GM12878 (cell line): ENCODE measurements around the gene TMEM252. TPM values are rescaled to one million over a fixed set of nuclear protein-coding genes. Genes with fewer than 3 reads are reported as not detected.

Experiments used
- ATAC-seq: fragments of 200-7000 bp; cut with Tn5 transposase; 3 replicates; pipeline ENCODE4 v1.9.1; 2020; ENCODE audit warnings: mild to moderate bottlenecking, moderate library complexity
- BruUV-seq: library from RNA; stranded (reverse); fragments of 400-500 nt; replicated peaks from 2 replicates; lab custom pipeline; 2021; lab: Mats Ljungman, UMichigan
- CTCF ChIA-PET: fragments of 300-600 bp; sonication (Branson Sonifier 250); formaldehyde crosslinking; extraction: SDS; loops from one replicate; lab custom pipeline; 2021; ENCODE audit warnings: inconsistent platforms; lab: Yijun Ruan, JAX
- POLR2A ChIA-PET: fragments of 350-600 bp; formaldehyde crosslinking; extraction: SDS; loops from one replicate; lab custom pipeline; 2021; ENCODE audit warnings: inconsistent platforms; lab: Charles Lee
- RAD21 ChIA-PET: fragments of 300-600 bp; sonication (Branson Sonifier 250); formaldehyde crosslinking; loops from one replicate; lab custom pipeline; 2023; ENCODE audit warnings: antibody characterized with exemption; ENCODE audit not compliant: unreplicated experiment; lab: Charles Lee
- SMC1A ChIA-PET: fragments of 300-600 bp; sonication (Branson Sonifier 250); formaldehyde crosslinking; loops from one replicate; lab custom pipeline; 2023; ENCODE audit not compliant: unreplicated experiment, uncharacterized antibody; lab: Charles Lee
- DNase-seq: peaks from one replicate; pipeline ENCODE4 v3.0.0-alpha.2; 2011; ENCODE audit warnings: low read depth, low spot score
- FAIRE-seq: peaks from 3 replicates; lab custom pipeline; 2011; peaks lifted over from hg19 to GRCh38; lab: Jason Lieb, UNC
- H2AFZ ChIP-seq: 2 replicates; pipeline ENCODE4 v1.6.0; 2011; ENCODE audit warnings: low read depth, low read length, control low read depth; ENCODE audit not compliant: control insufficient read depth
- H3K27ac ChIP-seq: 2 replicates; pipeline ENCODE4 v1.5.1; 2011; ENCODE audit warnings: control low read depth; ENCODE audit not compliant: control insufficient read depth, insufficient read depth
- H3K27me3 ChIP-seq, 2 experiments: replicated peaks in 1 of 2; 2 replicates each; pipeline versions ENCODE4 v1.6.0 to v1.6.1; 2011; ENCODE audit warnings: low read length in 1 of 2; ENCODE audit not compliant: control insufficient read depth in 2 of 2, insufficient read depth in 2 of 2
- H3K36me3 ChIP-seq, 2 experiments: 2 replicates each; pipeline ENCODE4 v1.5.1; 2011; ENCODE audit warnings: low read length in 1 of 2; ENCODE audit not compliant: control insufficient read depth in 2 of 2, insufficient read depth in 2 of 2
- H3K4me1 ChIP-seq: 2 replicates; pipeline ENCODE4 v1.6.1; 2011; ENCODE audit warnings: mild to moderate bottlenecking, low read length, moderate library complexity, mixed read lengths; ENCODE audit not compliant: control insufficient read depth, insufficient read depth
- H3K4me2 ChIP-seq: 2 replicates; pipeline ENCODE4 v1.6.0; 2011; ENCODE audit warnings: control low read depth; ENCODE audit not compliant: control insufficient read depth, insufficient read depth
- H3K4me3 ChIP-seq: fragments of 200-600 bp; sonication (generic); 2 replicates; pipeline ENCODE4 v1.5.1; 2016
- H3K79me2 ChIP-seq: 2 replicates; pipeline ENCODE4 v1.6.0; 2011; ENCODE audit warnings: low read length; ENCODE audit not compliant: control insufficient read depth, insufficient read depth
- H3K9ac ChIP-seq: 2 replicates; pipeline ENCODE4 v1.8.0; 2011; ENCODE audit warnings: low read length, control low read depth, mixed read lengths; ENCODE audit not compliant: control insufficient read depth, insufficient read depth
- H3K9me3 ChIP-seq: replicated peaks from 3 replicates; pipeline ENCODE4 v1.5.1; 2011; ENCODE audit warnings: mild to moderate bottlenecking, low read length; ENCODE audit not compliant: control insufficient read depth, insufficient read depth
- H4K20me1 ChIP-seq: 2 replicates; pipeline ENCODE4 v1.6.0; 2011; ENCODE audit not compliant: control insufficient read depth, insufficient read depth
- BACH1 ChIP-seq: fragments of 450-650 bp; IDR thresholded peaks from 2 replicates; pipeline ENCODE4 v1.6.1; 2017; ENCODE audit warnings: mild to moderate bottlenecking, borderline replicate concordance
- CREB1 ChIP-seq: IDR thresholded peaks from 2 replicates; pipeline ENCODE4 v1.6.1; 2012; ENCODE audit warnings: low read depth, mild to moderate bottlenecking, inconsistent platforms
- EP300 ChIP-seq, 2 experiments: fragments of 150-350 bp in 1 of 2; IDR thresholded peaks; 2 replicates each; pipeline ENCODE4 v1.6.1; 2011 to 2012; ENCODE audit warnings: low read depth in 2 of 2, low read length in 2 of 2, borderline replicate concordance in 1 of 2, improper control_type of control experiment in 1 of 2, inconsistent platforms in 1 of 2; ENCODE audit not compliant: control insufficient read depth in 1 of 2
- ESRRA ChIP-seq: IDR thresholded peaks from 2 replicates; pipeline ENCODE4 v1.6.1; 2012; ENCODE audit warnings: mild to moderate bottlenecking, low read length, improper control_type of control experiment
- ETV6 ChIP-seq, 2 experiments: fragments of 450-650 bp in 1 of 2; IDR thresholded peaks in 1 of 2; conservative IDR thresholded peaks in 1 of 2; 2 replicates each; pipeline ENCODE4 v1.6.1; 2014; ENCODE audit warnings: antibody characterized with exemption in 1 of 2, borderline replicate concordance in 1 of 2, low read depth in 1 of 2, mild to moderate bottlenecking in 1 of 2, moderate library complexity in 1 of 2
- MEF2A ChIP-seq: IDR thresholded peaks from 2 replicates; pipeline ENCODE4 v1.6.1; 2011; ENCODE audit warnings: low read depth, mild to moderate bottlenecking, low read length, moderate library complexity; ENCODE audit not compliant: insufficient read depth
- NFYA ChIP-seq: IDR thresholded peaks from 2 replicates; pipeline ENCODE4 v1.6.1; 2011; ENCODE audit warnings: low read depth, mild to moderate bottlenecking, low read length, improper control_type of control experiment, borderline replicate concordance
- NRF1 ChIP-seq: conservative IDR thresholded peaks from 2 replicates; pipeline ENCODE4 v1.6.1; 2011; ENCODE audit warnings: mild to moderate bottlenecking, low read depth, low read length, improper control_type of control experiment
- REST ChIP-seq: IDR thresholded peaks from 2 replicates; pipeline ENCODE4 v1.6.1; 2012; ENCODE audit warnings: mild to moderate bottlenecking, low read depth, low read length
- SMAD5 ChIP-seq: IDR thresholded peaks from 2 replicates; pipeline ENCODE4 v1.6.1; 2016; ENCODE audit warnings: antibody characterized with exemption, low read depth
- SPI1 ChIP-seq: IDR thresholded peaks from 2 replicates; pipeline ENCODE4 v1.6.1; 2011; ENCODE audit warnings: low read depth, mild to moderate bottlenecking, low read length, moderate library complexity, borderline replicate concordance; ENCODE audit not compliant: insufficient read depth
- SREBF2 ChIP-seq: IDR thresholded peaks from 2 replicates; pipeline ENCODE4 v1.6.1; 2012; ENCODE audit warnings: mild to moderate bottlenecking, low read length
- WGBS: methylation state at CpG from one replicate; pipeline ENCODE4 v1.1.6; 2016; ENCODE audit warnings: low lambda C conversion rate; ENCODE audit not compliant: insufficient replicate concordance, insufficient coverage; ENCODE audit errors: missing lambda C conversion rate; 5-methylcytosine and 5-hydroxymethylcytosine counted together
- in situ Hi-C: fragments of 300-500 bp; cut with MboI; formaldehyde crosslinking; loops from 9 replicates; pipeline ENCODE4 v1.14.3; 2018; ENCODE audit warnings: mixed read lengths
- intact Hi-C: fragments of 100-400 bp; cut with micrococcal nuclease; formaldehyde crosslinking; loops from one replicate; pipeline ENCODE4 v1.14.2; 2022; ENCODE audit not compliant: unreplicated experiment
- polyA plus RNA-seq, 11 experiments: library from polyadenylated mRNA; depleted of rRNA in 4 of 11; unstranded in 6 of 11; stranded (reverse) in 5 of 11; fragments of >200 nt; fragmentation: Nextera tagmentation in 4 of 11; fragmentation: Illumina TruSeq in 1 of 11; extraction: Ambion mirVana in 4 of 11; extraction: Trizol in 1 of 11; gene quantifications; 1 replicate in 1 of 11; 2 replicates in 10 of 11; pipeline versions ENCODE4 v1.2.1 to v1.2.3, GENCODE V29; 2011 to 2016; ENCODE audit warnings: inconsistent platforms in 2 of 11, missing spikeins in 2 of 11, low read depth in 1 of 11
- total RNA-seq, 4 experiments: library from RNA; depleted of rRNA in 3 of 4; stranded (reverse); fragments of >200 nt in 3 of 4; fragmentation: Illumina TruSeq in 1 of 4; extraction: Trizol in 1 of 4; gene quantifications; 2 replicates each; pipeline versions ENCODE4 v1.2.1 to v1.2.3, GENCODE V29; 2013 to 2021

Gene TMEM252
- total and polyA plus RNA-seq, 10 of the 15 experiments (the other 5 are each of a cell fraction or from before 2014, with no cell fraction given) = not detected

DNA sequence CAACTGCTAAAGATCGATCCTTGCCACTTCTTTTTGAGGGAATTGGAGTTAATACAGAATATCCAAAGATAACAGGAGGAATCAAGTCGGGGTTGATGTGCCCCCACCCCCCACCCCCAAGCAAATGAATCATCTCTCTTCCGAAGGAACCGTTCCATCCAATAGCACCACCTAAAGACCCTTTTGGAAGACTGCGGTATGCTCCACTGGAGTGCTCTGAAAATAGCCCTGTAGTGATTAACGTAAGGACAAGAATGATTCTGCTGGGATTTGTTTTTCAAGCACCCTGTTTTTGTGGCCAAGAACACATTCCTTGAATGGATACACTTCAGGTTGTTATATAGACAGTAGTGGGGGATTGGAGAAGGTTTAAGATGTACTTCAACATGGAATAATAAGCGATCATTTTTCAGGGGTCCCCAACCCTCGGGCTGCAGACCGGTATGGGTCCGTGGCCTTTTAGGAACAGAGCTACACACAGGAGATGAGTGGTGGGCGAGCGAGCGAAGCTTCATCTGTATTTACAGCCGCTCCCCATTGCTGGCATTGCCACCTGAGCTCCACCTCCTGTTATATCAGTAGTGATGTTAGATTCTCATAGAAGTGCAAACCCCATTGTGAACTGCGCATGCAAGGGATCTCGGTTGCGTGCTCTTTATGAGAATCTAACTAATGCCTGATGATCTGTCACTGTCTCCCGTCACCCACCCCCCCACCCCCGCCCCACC is 44.5 kb upstream of the TMEM252 start:
- Histone ChIP-seq H3K79me2 (no peaks in the 10 kb centered on the region), H3K4me1 (no peaks in the 10 kb centered on the region), H3K9me3 (no peaks in the 10 kb centered on the region; the same call in 2 of the 3 replicates), H3K36me3 (no peaks in the 10 kb centered on the region), H3K4me3 (no peak overlapping the region), H3K27me3 (no peaks in the 10 kb centered on the region), H4K20me1 (no peaks in the 10 kb centered on the region), H3K9ac (no peak overlapping the region), H3K27ac (no peak overlapping the region), H2AFZ (no peak overlapping the region), H3K4me2 (no peak overlapping the region)
- in situ Hi-C loops (no loop called here), intact Hi-C loops (no loop called here)
- CTCF ChIA-PET = interaction anchor here (0.7 to 1.0 kb wide), 12 partner anchors 9 to 417 kb away, joined by 3 to 7 read pairs (median 4); no protein-coding TSS in a partner anchor
- WGBS = 51% methylated on average over 19 of the region's 19 CpGs
- FAIRE-seq (no peak), DNase-seq (no peak), ATAC-seq (no peak)
- SMC1A ChIA-PET = interaction anchor here (0.7 to 1.1 kb wide), 4 partner anchors 101 to 364 kb away, joined by 3 to 5 read pairs (median 4); no protein-coding TSS in a partner anchor
- POLR2A ChIA-PET = no interaction called here
- TF ChIP-seq ETV6 (conservative IDR thresholded peaks at IDR 0.05 in 1 of 2, IDR thresholded peaks at IDR 0.05 in 1 of 2; ENCODE audit: borderline replicate concordance in 1 of 2, low read depth in 1 of 2) = no peak
- TF ChIP-seq NFYA = no peak
- TF ChIP-seq NRF1 = no peak
- TF ChIP-seq MEF2A = no peak
- TF ChIP-seq SPI1 = no peak
- no peak for TF ChIP-seq REST
- TF ChIP-seq BACH1 = no peak
- TF ChIP-seq SMAD5 = no peak
- TF ChIP-seq SREBF2 = no peak
- no peak for TF ChIP-seq ESRRA
- TF ChIP-seq EP300 (IDR thresholded peaks at IDR 0.05; ENCODE audit: borderline replicate concordance in 1 of 2, control insufficient read depth in 1 of 2, low read depth in 2 of 2, low read length in 2 of 2) = no peak
- TF ChIP-seq CREB1 = no peak
- RAD21 ChIA-PET = interaction anchor here (0.9 to 1.1 kb wide), 2 partner anchors 98 to 100 kb away, joined by 3 to 9 read pairs; no protein-coding TSS in a partner anchor
- no TSS peak for BruUV-seq
